Chondrocyte (in vitro differentiated cells): ENCODE results near the gene CDK14. TPM values are rescaled to one million over a fixed set of nuclear protein-coding genes. Genes with fewer than 3 reads are reported as not detected.
A peak's percentile ranks its signal among the peaks of the same experiment; 100 is the strongest.

Experiments used
- DNase-seq: peaks from one replicate; pipeline ENCODE4 v3.0.0; 2021; ENCODE audit warnings: mixed read lengths, low spot score
- H3K27ac Mint-ChIP-seq: one replicate; pipeline ENCODE4 v1.8.0; 2021; ENCODE audit warnings: mild to moderate bottlenecking, moderate library complexity, mixed read lengths; ENCODE audit not compliant: unreplicated experiment
- H3K27me3 Mint-ChIP-seq: 2 replicates; pipeline ENCODE4 v1.8.0; 2021; ENCODE audit warnings: low read depth, mixed read lengths
- H3K36me3 Mint-ChIP-seq: 2 replicates; pipeline ENCODE4 v1.8.0; 2021; ENCODE audit warnings: low read depth, mixed read lengths
- H3K4me1 Mint-ChIP-seq: 2 replicates; pipeline ENCODE4 v1.8.0; 2021; ENCODE audit warnings: low read depth, mild to moderate bottlenecking, mixed read lengths
- H3K4me3 Mint-ChIP-seq: one replicate; pipeline ENCODE4 v1.8.0; 2021; ENCODE audit warnings: mild to moderate bottlenecking, moderate library complexity, mixed read lengths; ENCODE audit not compliant: unreplicated experiment
- H3K9me3 Mint-ChIP-seq: 2 replicates; pipeline ENCODE4 v1.8.0; 2021; ENCODE audit warnings: low read depth, mixed read lengths
- CTCF ChIP-seq: fragments of 200-600 bp; sonication (generic); IDR thresholded peaks from 2 replicates; pipeline ENCODE4 v1.5.0; 2021; ENCODE audit warnings: antibody characterized with exemption, mild to moderate bottlenecking, moderate library complexity
- total RNA-seq: library from RNA; stranded (reverse); gene quantifications from 3 replicates; pipeline ENCODE4 v1.2.1, GENCODE V29; 2021

Gene CDK14
- total RNA-seq, 1 donor from 2014 or later: 61.4 TPM

DNA sequence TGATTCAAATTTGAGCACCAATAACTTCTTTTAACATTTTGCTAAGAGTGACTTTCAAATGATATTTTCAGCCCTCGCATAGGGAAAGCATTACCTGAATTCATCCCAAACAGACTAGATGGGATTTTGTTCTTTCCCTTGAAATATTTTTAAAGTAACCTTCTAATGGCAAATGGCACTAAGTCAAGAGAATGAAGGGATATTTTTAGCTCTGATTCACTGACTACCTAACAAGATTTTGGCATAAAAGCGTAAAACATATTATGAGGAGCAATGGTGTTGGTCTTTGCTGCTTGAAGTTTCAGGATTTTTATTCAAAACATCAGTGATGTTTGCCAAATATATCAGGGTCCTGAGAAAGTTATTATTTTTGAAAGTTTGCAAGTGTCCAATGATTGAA lies 290.3 kb downstream of the CDK14 start:
- peaks cover 35% of the 10 kb centered on the region for H3K4me1 Mint-ChIP-seq
- H3K27ac Mint-ChIP-seq: peak overlapping the region; percentile 64
- H3K36me3 Mint-ChIP-seq: peaks cover 3% of the 10 kb centered on the region
- TF ChIP-seq CTCF: no peak
- no peak for DNase-seq
- peaks cover 16% of the 10 kb centered on the region for H3K9me3 Mint-ChIP-seq
- H3K27me3 Mint-ChIP-seq: no peaks in the 10 kb centered on the region
- H3K4me3 Mint-ChIP-seq: no peak overlapping the region

DNA sequence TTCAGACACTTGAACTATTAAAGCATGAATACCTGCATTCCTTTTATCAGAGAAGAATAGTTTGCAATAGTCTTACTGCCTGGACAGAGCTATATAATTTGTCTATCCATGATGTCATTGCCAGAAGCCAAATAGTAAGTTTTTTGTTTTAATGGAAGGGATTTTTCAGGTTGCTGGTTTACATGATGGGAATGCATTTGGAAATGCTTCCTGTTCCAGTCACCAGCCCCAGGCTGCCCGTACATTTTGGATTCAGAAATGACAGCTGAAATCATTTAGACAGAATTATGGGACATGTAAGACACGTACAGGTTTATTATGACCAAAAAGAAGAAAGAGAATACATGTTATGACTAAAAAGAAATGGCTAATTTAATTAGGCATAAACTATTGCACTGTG lies 293.1 kb downstream of the CDK14 start:
- Mint-ChIP-seq H3K27me3 (no peaks in the 10 kb centered on the region), H3K27ac (peak overlapping the region; percentile 5), H3K4me3 (no peak overlapping the region), H3K9me3 (peaks cover 4% of the 10 kb centered on the region), H3K36me3 (no peaks in the 10 kb centered on the region), H3K4me1 (peaks cover 46% of the 10 kb centered on the region)
- DNase-seq: no peak
- TF ChIP-seq CTCF: no peak

DNA sequence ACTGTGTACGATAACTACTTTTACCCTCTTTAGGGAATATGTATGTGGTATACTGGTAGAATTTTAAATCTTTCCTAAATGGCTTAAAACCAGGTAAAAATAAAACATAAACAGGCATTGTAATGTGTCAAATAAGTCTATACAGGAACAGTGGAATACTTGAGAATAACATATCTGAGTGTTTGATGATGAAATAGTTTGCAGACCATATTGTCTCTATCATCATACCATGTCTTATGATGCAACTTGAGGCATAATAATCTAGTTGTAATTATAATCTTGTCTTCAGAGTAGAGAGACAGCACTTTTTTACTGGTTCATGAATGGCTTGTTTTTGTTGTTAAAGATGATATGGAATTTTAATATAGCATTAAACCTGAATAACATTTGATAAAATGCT lies 293.5 kb downstream of the CDK14 start:
- TF ChIP-seq CTCF: no peak
- DNase-seq: no peak
- no peak overlapping the region for H3K27ac Mint-ChIP-seq

GRCh38 chr7:90891529-90891928 lies 295.4 kb downstream of the CDK14 start:
- Mint-ChIP-seq H3K36me3 (no peaks in the 10 kb centered on the region), H3K27ac (no peak overlapping the region)
- no peak for DNase-seq

More for the DNA sequence above, 293.5 kb downstream of the CDK14 start:
- Mint-ChIP-seq H3K27me3 (no peaks in the 10 kb centered on the region), H3K9me3 (no peaks in the 10 kb centered on the region), H3K4me1 (peaks cover 46% of the 10 kb centered on the region), H3K4me3 (no peak overlapping the region), H3K36me3 (no peaks in the 10 kb centered on the region)

DNA sequence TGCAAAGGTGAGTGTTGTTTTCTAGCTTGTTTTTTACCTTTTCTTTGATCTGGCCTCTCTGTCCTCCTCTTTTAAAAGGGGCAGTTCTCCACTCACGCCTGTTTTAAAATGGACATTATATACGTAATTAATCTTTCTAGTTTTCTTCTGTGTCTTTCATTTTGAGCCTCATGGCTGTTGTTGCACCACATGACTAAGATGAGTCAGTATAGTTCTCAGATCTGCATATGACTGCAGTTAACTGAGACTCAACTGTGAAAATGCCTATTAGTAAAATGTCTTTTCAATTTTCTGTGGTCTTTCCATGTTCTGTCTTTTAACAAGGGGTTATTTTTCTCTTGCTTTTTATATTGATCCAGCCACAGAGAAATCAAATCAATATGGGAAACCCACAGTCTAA lies 296.1 kb downstream of the CDK14 start:
- Mint-ChIP-seq H3K4me1 (peaks cover 26% of the 10 kb centered on the region), H3K27me3 (no peaks in the 10 kb centered on the region), H3K9me3 (no peaks in the 10 kb centered on the region), H3K27ac (no peak overlapping the region), H3K4me3 (no peak overlapping the region), H3K36me3 (no peaks in the 10 kb centered on the region)
- TF ChIP-seq CTCF: no peak
- DNase-seq: no peak

More at GRCh38 chr7:90891529-90891928, 295.4 kb downstream of the CDK14 start:
- Mint-ChIP-seq H3K27me3 (no peaks in the 10 kb centered on the region), H3K4me3 (no peak overlapping the region), H3K4me1 (peaks cover 32% of the 10 kb centered on the region), H3K9me3 (no peaks in the 10 kb centered on the region)
- no peak for TF ChIP-seq CTCF
